Neural crest cell (in vitro differentiated cells): ENCODE data around the gene HDAC11. TPM values are rescaled to one million over a fixed set of nuclear protein-coding genes. Genes with fewer than 3 reads are reported as not detected.

Experiments
- DNase-seq: peaks from one replicate; pipeline ENCODE4 v3.0.0; 2021; ENCODE audit warnings: low read depth, mixed read lengths, low spot score
- H3K27ac Mint-ChIP-seq: one replicate; pipeline ENCODE4 v1.8.0; 2021; ENCODE audit warnings: mild to moderate bottlenecking, mixed read lengths; ENCODE audit not compliant: unreplicated experiment
- H3K27me3 Mint-ChIP-seq: 2 replicates; pipeline ENCODE4 v1.8.0; 2021; ENCODE audit warnings: low read depth, mild to moderate bottlenecking, mixed read lengths
- H3K36me3 Mint-ChIP-seq: 2 replicates; pipeline ENCODE4 v1.8.0; 2021; ENCODE audit warnings: low read depth, mild to moderate bottlenecking, mixed read lengths
- H3K4me1 Mint-ChIP-seq: 2 replicates; pipeline ENCODE4 v1.8.0; 2021; ENCODE audit warnings: mixed read lengths
- H3K4me3 Mint-ChIP-seq: one replicate; pipeline ENCODE4 v1.8.0; 2021; ENCODE audit warnings: mild to moderate bottlenecking, mixed read lengths
- H3K9me3 Mint-ChIP-seq: 2 replicates; pipeline ENCODE4 v1.8.0; 2021; ENCODE audit warnings: mixed read lengths
- total RNA-seq: library from RNA; stranded (reverse); gene quantifications from 2 replicates; pipeline ENCODE4 v1.2.1, GENCODE V29; 2021
- TF ChIP-seq, protein P1 (sequence below): fragments of 200-600 bp; sonication (generic); conservative IDR thresholded peaks from 2 replicates; pipeline ENCODE4 v1.5.0; 2021; ENCODE audit warnings: antibody characterized with exemption, mild to moderate bottlenecking

Gene HDAC11
- total RNA-seq, 1 donor from 2014 or later, result 14.0 TPM

GRCh38 chr3:13494463-13495350 is 14.6 kb downstream of the HDAC11 start:
- TF ChIP-seq, protein P1, sequence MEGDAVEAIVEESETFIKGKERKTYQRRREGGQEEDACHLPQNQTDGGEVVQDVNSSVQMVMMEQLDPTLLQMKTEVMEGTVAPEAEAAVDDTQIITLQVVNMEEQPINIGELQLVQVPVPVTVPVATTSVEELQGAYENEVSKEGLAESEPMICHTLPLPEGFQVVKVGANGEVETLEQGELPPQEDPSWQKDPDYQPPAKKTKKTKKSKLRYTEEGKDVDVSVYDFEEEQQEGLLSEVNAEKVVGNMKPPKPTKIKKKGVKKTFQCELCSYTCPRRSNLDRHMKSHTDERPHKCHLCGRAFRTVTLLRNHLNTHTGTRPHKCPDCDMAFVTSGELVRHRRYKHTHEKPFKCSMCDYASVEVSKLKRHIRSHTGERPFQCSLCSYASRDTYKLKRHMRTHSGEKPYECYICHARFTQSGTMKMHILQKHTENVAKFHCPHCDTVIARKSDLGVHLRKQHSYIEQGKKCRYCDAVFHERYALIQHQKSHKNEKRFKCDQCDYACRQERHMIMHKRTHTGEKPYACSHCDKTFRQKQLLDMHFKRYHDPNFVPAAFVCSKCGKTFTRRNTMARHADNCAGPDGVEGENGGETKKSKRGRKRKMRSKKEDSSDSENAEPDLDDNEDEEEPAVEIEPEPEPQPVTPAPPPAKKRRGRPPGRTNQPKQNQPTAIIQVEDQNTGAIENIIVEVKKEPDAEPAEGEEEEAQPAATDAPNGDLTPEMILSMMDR, result peak; percentile 65
- Mint-ChIP-seq H3K36me3 (no peaks in the 10 kb centered on the region), H3K27ac (no peak overlapping the region), H3K27me3 (no peaks in the 10 kb centered on the region), H3K4me1 (peaks cover 22% of the 10 kb centered on the region), H3K4me3 (no peak overlapping the region), H3K9me3 (no peaks in the 10 kb centered on the region)
- DNase-seq, result peak; percentile 34

DNA sequence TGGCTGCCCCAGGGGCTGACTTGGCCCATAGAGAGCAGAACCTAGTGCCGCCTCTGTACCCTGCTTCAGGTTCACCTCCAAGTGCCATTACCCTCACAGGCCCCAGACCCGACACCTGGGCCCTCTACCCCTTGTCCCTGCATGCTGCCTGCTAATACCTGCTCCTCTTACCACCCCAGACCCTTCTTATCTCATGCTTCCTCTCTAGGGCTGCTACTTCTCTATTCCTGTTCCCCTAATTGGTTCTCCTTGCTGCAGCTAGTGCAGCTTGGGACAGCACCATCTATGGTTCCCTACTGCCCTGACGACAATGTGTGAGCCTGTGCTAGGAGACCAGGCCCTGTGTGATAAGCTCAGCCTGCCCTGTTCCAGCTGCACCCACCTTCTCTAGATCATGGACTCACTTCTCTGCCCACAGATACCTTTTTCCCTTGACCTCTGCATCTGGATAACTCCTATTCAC is 15.3 kb downstream of the HDAC11 start:
- no peaks in the 10 kb centered on the region for H3K27me3 Mint-ChIP-seq
- no peaks in the 10 kb centered on the region for H3K36me3 Mint-ChIP-seq
- H3K9me3 Mint-ChIP-seq, result no peaks in the 10 kb centered on the region
- peaks cover 22% of the 10 kb centered on the region for H3K4me1 Mint-ChIP-seq
- H3K27ac Mint-ChIP-seq, result no peak overlapping the region
- TF ChIP-seq, protein P1, result no peak
- H3K4me3 Mint-ChIP-seq, result no peak overlapping the region
- no peak for DNase-seq

GRCh38 chr3:13495921-13496723 is 16.0 kb downstream of the HDAC11 start:
- TF ChIP-seq, protein P1, result peak; percentile 92
- H3K4me3 Mint-ChIP-seq, result no peak overlapping the region
- H3K27ac Mint-ChIP-seq, result no peak overlapping the region
- no peaks in the 10 kb centered on the region for H3K36me3 Mint-ChIP-seq
- no peaks in the 10 kb centered on the region for H3K9me3 Mint-ChIP-seq
- peak; percentile 76 for DNase-seq
- H3K27me3 Mint-ChIP-seq, result no peaks in the 10 kb centered on the region
- H3K4me1 Mint-ChIP-seq, result peaks cover 18% of the 10 kb centered on the region

GRCh38 chr3:13496879-13497278 is 16.8 kb downstream of the HDAC11 start:
- Mint-ChIP-seq H3K9me3 (no peaks in the 10 kb centered on the region), H3K27ac (no peak overlapping the region), H3K4me3 (no peak overlapping the region), H3K36me3 (no peaks in the 10 kb centered on the region), H3K4me1 (peaks cover 13% of the 10 kb centered on the region), H3K27me3 (no peaks in the 10 kb centered on the region)
- no peak for DNase-seq
- TF ChIP-seq, protein P1, result no peak

GRCh38 chr3:13497386-13497785 is 17.3 kb downstream of the HDAC11 start:
- H3K27me3 Mint-ChIP-seq, result no peaks in the 10 kb centered on the region
- no peak for DNase-seq
- no peak overlapping the region for H3K27ac Mint-ChIP-seq
- peaks cover 9% of the 10 kb centered on the region for H3K4me1 Mint-ChIP-seq
- TF ChIP-seq, protein P1, result no peak
- H3K36me3 Mint-ChIP-seq, result no peaks in the 10 kb centered on the region
- H3K4me3 Mint-ChIP-seq, result no peak overlapping the region
- no peaks in the 10 kb centered on the region for H3K9me3 Mint-ChIP-seq
